ENCODE results near the gene CYP2A7. TPM values are rescaled to one million over a fixed set of nuclear protein-coding genes. Genes with fewer than 3 reads are reported as not detected.

CYP2A7 gene
- total RNA-seq (2022; extraction: Qiagen RNA extraction): not detected in 5 replicates

GRCh38 chr19:40882062-40882461 lies at the start of gene CYP2A7:
Gene CYP2A7 (minus strand): TSS chr19:40882231. CDS start chr19:40882210, 21 bp downstream.

GRCh38 chr19:40850277-40850676 lies 31.8 kb downstream of the CYP2A7 start, which contains the start of gene CYP2A6:
Gene CYP2A6 (minus strand): TSS chr19:40850447. CDS start chr19:40850426, 21 bp downstream.

Other genes with a start within 250 kb of the CYP2A7 start
- 63.3 to 78.9 TPM (median 77.9 TPM) in 5 replicates for gene NUMBL, start 191.6 kb downstream of the CYP2A7 start, total RNA-seq (2022; extraction: Qiagen RNA extraction)
- gene COQ8B, start 165.3 kb downstream of the CYP2A7 start, total RNA-seq (2022; extraction: Qiagen RNA extraction): 92.9 to 106 TPM (median 98.1 TPM) in 5 replicates
- gene ITPKC, start 165.1 kb downstream of the CYP2A7 start, total RNA-seq (2022; extraction: Qiagen RNA extraction): 37.7 to 46.5 TPM (median 42.0 TPM) in 5 replicates
- 16.3 to 19.6 TPM (median 18.5 TPM) in 5 replicates for gene ACTMAP, start 131.8 kb downstream of the CYP2A7 start, total RNA-seq (2022; extraction: Qiagen RNA extraction)
- 153 to 185 TPM (median 158 TPM) in 5 replicates for gene SNRPA, start 131.0 kb downstream of the CYP2A7 start, total RNA-seq (2022; extraction: Qiagen RNA extraction)
- gene MIA, start 106.7 kb downstream of the CYP2A7 start, total RNA-seq (2022; extraction: Qiagen RNA extraction): 0.21 to 0.54 TPM in 2 of 5 replicates, not detected in the others
- gene RAB4B, start 104.0 kb downstream of the CYP2A7 start, total RNA-seq (2022; extraction: Qiagen RNA extraction): 11.6 to 19.6 TPM (median 18.1 TPM) in 5 replicates
- gene EGLN2, start 83.0 kb downstream of the CYP2A7 start, total RNA-seq (2022; extraction: Qiagen RNA extraction): 82.4 to 100 TPM (median 99.5 TPM) in 5 replicates
- 0.07 to 0.13 TPM in 2 of 5 replicates, not detected in the others for gene CYP2A6, start 31.8 kb downstream of the CYP2A7 start, total RNA-seq (2022; extraction: Qiagen RNA extraction)
- 0.03 TPM in 1 of 5 replicates, not detected in the others for gene CYP2B6, start 109.1 kb upstream of the CYP2A7 start, total RNA-seq (2022; extraction: Qiagen RNA extraction)
- gene CYP2A13, start 206.2 kb upstream of the CYP2A7 start, total RNA-seq (2022; extraction: Qiagen RNA extraction): not detected in 5 replicates
- gene CYP2F1, start 232.2 kb upstream of the CYP2A7 start, total RNA-seq (2022; extraction: Qiagen RNA extraction): not detected in 5 replicates

All from A549 treated with AZD2906 at 1 μM for 4 hours (cell line).